Skeletal muscle satellite cell (primary cell): Measurements from ENCODE around the gene EMC1.

Source experiments
- H3K27me3 ChIP-seq: 2 replicates; pipeline ENCODE4 v1.7.0; 2013; ENCODE audit warnings: low read length; ENCODE audit not compliant: control insufficient read depth, insufficient read depth
- H3K36me3 ChIP-seq: 2 replicates; pipeline ENCODE4 v1.7.0; 2013; ENCODE audit warnings: mild to moderate bottlenecking, control low read depth, low read length; ENCODE audit not compliant: insufficient read depth
- H3K4me1 ChIP-seq: 2 replicates; pipeline ENCODE4 v1.7.0; 2013; ENCODE audit warnings: low read length; ENCODE audit not compliant: control insufficient read depth, insufficient read depth
- H3K4me2 ChIP-seq: 2 replicates; pipeline ENCODE4 v1.7.0; 2013; ENCODE audit warnings: mild to moderate bottlenecking, low read length
- H3K4me3 ChIP-seq: 2 replicates; pipeline ENCODE4 v1.7.0; 2013; ENCODE audit warnings: low read length
- H3K9ac ChIP-seq: 2 replicates; pipeline ENCODE4 v1.7.0; 2013; ENCODE audit warnings: mild to moderate bottlenecking, low read depth, low read length, moderate library complexity
- H3K9me3 ChIP-seq: replicated peaks from 2 replicates; pipeline ENCODE4 v1.7.0; 2013; ENCODE audit warnings: mild to moderate bottlenecking, control low read depth, low read length

EMC1 gene

GRCh38 chr1:19177811-19178210 lies 73.5 kb downstream of the EMC1 start:
- H3K4me3 ChIP-seq, result no peak overlapping the region
- no peaks in the 10 kb centered on the region for H3K4me1 ChIP-seq
- H3K36me3 ChIP-seq, result peaks cover 93% of the 10 kb centered on the region
- no peak overlapping the region for H3K9ac ChIP-seq
- no peaks in the 10 kb centered on the region for H3K9me3 ChIP-seq
- H3K4me2 ChIP-seq, result no peak overlapping the region
- no peaks in the 10 kb centered on the region for H3K27me3 ChIP-seq

- H3K9me3 ChIP-seq, result no peaks in the 10 kb centered on the region
- peaks cover 91% of the 10 kb centered on the region for H3K36me3 ChIP-seq
- H3K4me3 ChIP-seq, result no peak overlapping the region
- peaks cover 13% of the 10 kb centered on the region for H3K4me1 ChIP-seq
- H3K27me3 ChIP-seq, result no peaks in the 10 kb centered on the region
- no peak overlapping the region for H3K9ac ChIP-seq
- no peak overlapping the region for H3K4me2 ChIP-seq
Measured at GRCh38 chr1:19169642-19170041, 81.7 kb downstream of the EMC1 start.

- H3K4me1 ChIP-seq, result peaks cover 22% of the 10 kb centered on the region
- no peaks in the 10 kb centered on the region for H3K27me3 ChIP-seq
- no peaks in the 10 kb centered on the region for H3K9me3 ChIP-seq
- H3K36me3 ChIP-seq, result peaks cover 92% of the 10 kb centered on the region
- no peak overlapping the region for H3K4me2 ChIP-seq
- no peak overlapping the region for H3K9ac ChIP-seq
- H3K4me3 ChIP-seq, result no peak overlapping the region
Measured at GRCh38 chr1:19167140-19167539, 84.2 kb downstream of the EMC1 start.

GRCh38 chr1:19166066-19166465 lies 85.3 kb downstream of the EMC1 start:
- Histone ChIP-seq H3K4me2 (no peak overlapping the region), H3K4me3 (no peak overlapping the region), H3K27me3 (no peaks in the 10 kb centered on the region), H3K36me3 (peaks cover 93% of the 10 kb centered on the region), H3K9me3 (no peaks in the 10 kb centered on the region), H3K4me1 (peaks cover 22% of the 10 kb centered on the region), H3K9ac (no peak overlapping the region)
